ENCODE results near the gene SIPA1L3.

Gene SIPA1L3

DNA sequence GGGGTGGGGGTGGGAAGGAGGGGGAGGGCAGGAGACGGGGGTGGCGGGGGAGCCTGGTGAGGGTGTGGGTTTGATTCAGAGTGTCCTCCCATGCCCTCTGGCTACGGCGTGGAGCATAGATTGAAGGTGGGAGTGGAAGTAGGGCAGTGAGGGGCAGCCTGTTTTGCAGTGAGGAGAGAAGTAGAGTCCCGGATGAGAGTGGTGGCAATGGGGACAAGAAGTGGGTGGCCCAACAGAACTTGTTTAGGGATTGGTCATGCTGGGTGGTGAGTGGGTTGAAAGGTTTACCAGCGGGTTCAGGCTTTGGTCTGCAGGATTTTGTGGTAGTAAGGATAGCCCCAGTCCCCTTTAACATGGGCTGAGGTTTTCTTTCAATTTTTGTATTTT is 35.5 kb downstream of the SIPA1L3 start:
- H3K4me2 ChIP-seq (ENCODE audit: low read depth, low read length): no peak overlapping the region
- no peaks in the 10 kb centered on the region for H4K20me1 ChIP-seq (ENCODE audit: insufficient read depth, low read length)
- H3K9me3 ChIP-seq (replicated peaks; ENCODE audit: insufficient read depth, low read length): no peaks in the 10 kb centered on the region
- TF ChIP-seq EZH2phosphoT487 (IDR thresholded peaks at IDR 0.05; ENCODE audit: low read length) (no peak), EZH2 (optimal IDR thresholded peaks at IDR 0.05; ENCODE audit: low read depth, low read length) (no peak)
- TF ChIP-seq, protein P1, sequence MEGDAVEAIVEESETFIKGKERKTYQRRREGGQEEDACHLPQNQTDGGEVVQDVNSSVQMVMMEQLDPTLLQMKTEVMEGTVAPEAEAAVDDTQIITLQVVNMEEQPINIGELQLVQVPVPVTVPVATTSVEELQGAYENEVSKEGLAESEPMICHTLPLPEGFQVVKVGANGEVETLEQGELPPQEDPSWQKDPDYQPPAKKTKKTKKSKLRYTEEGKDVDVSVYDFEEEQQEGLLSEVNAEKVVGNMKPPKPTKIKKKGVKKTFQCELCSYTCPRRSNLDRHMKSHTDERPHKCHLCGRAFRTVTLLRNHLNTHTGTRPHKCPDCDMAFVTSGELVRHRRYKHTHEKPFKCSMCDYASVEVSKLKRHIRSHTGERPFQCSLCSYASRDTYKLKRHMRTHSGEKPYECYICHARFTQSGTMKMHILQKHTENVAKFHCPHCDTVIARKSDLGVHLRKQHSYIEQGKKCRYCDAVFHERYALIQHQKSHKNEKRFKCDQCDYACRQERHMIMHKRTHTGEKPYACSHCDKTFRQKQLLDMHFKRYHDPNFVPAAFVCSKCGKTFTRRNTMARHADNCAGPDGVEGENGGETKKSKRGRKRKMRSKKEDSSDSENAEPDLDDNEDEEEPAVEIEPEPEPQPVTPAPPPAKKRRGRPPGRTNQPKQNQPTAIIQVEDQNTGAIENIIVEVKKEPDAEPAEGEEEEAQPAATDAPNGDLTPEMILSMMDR (IDR thresholded peaks at IDR 0.05; ENCODE audit: low read length): no peak
- H3K27me3 ChIP-seq (replicated peaks; ENCODE audit: insufficient read depth, low read length): no peaks in the 10 kb centered on the region
- no peaks in the 10 kb centered on the region for H3K9me2 ChIP-seq (replicated peaks; ENCODE audit: insufficient read depth, low read length)
- no peak for DNase-seq
- H3K27ac ChIP-seq (ENCODE audit: low read length): no peak overlapping the region
- H3K79me2 ChIP-seq (ENCODE audit: low read length): no peaks in the 10 kb centered on the region
- no peaks in the 10 kb centered on the region for H3F3A ChIP-seq (ENCODE audit: insufficient read depth, low read length)
- no peaks in the 10 kb centered on the region for H3K36me3 ChIP-seq (replicated peaks; ENCODE audit: insufficient read depth, low read length)
- no peak overlapping the region for H2AFZ ChIP-seq (ENCODE audit: low read length)
- peaks cover 9% of the 10 kb centered on the region; the same call in 1 of the 2 replicates for H3K4me1 ChIP-seq (ENCODE audit: low read length)
- H3K9ac ChIP-seq (ENCODE audit: low read length): no peak overlapping the region
- H3K4me3 ChIP-seq (ENCODE audit: low read length): no peak overlapping the region

DNA sequence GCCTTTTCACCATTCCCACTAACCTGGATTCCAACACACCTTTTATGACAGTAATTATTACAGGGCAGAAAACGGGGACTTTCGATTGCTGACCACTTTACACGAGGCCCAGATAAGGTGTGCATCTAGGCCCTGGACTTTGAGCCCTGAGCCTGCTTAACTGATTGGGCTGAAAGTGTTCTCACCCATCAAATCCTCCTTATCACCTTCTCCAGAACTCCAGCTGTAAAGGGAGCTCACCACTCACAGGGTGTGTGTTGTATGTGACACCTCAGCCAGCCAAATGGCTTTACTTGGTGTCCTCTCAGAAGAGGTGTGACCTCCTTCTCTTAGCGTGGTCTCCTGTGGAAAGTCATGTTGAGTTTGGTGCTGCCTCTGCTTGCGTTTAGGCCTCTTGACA is 36.5 kb downstream of the SIPA1L3 start:
- Histone ChIP-seq H2AFZ (ENCODE audit: low read length) (no peak overlapping the region), H3K4me3 (ENCODE audit: low read length) (no peak overlapping the region), H3K36me3 (replicated peaks; ENCODE audit: insufficient read depth, low read length) (no peaks in the 10 kb centered on the region), H3K9ac (ENCODE audit: low read length) (no peak overlapping the region), H3K27ac (ENCODE audit: low read length) (no peak overlapping the region), H4K20me1 (ENCODE audit: insufficient read depth, low read length) (no peaks in the 10 kb centered on the region), H3K79me2 (ENCODE audit: low read length) (no peaks in the 10 kb centered on the region), H3K4me1 (ENCODE audit: low read length) (0 out of 2 replicates have a peak, but pooled peaks cover 5% of the 10 kb centered on the region), H3F3A (ENCODE audit: insufficient read depth, low read length) (no peaks in the 10 kb centered on the region), H3K9me3 (replicated peaks; ENCODE audit: insufficient read depth, low read length) (no peaks in the 10 kb centered on the region), H3K27me3 (replicated peaks; ENCODE audit: insufficient read depth, low read length) (no peaks in the 10 kb centered on the region), H3K4me2 (ENCODE audit: low read depth, low read length) (no peak overlapping the region), H3K9me2 (replicated peaks; ENCODE audit: insufficient read depth, low read length) (no peaks in the 10 kb centered on the region)
- TF ChIP-seq, protein P1 (IDR thresholded peaks at IDR 0.05; ENCODE audit: low read length): no peak
- TF ChIP-seq EZH2phosphoT487 (IDR thresholded peaks at IDR 0.05; ENCODE audit: low read length) (no peak), EZH2 (optimal IDR thresholded peaks at IDR 0.05; ENCODE audit: low read depth, low read length) (no peak)
- DNase-seq: no peak

DNA sequence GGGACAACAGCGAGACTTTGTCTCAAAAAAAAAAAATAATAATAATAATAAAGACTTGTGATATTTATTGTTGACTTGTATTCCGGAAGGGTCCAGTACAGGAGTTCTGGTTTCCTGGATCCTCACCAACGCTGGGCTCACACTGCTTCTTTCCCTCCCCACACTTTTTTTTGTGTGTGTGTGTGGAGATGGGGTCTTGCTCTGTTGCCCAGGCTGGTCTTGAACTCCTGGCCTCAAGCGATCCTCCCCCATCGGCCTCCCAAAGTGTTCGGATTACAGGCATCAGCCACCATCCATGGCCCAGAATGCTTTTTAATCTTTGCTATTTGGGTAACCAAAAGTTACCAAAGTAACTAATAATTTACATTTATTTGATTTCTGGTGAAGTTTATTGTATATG is 39.1 kb downstream of the SIPA1L3 start:
- H3K27ac ChIP-seq (ENCODE audit: low read length): no peak overlapping the region
- no peaks in the 10 kb centered on the region for H3K9me3 ChIP-seq (replicated peaks; ENCODE audit: insufficient read depth, low read length)

More for the DNA sequence above, 39.1 kb downstream of the SIPA1L3 start:
- Histone ChIP-seq H3K4me1 (ENCODE audit: low read length) (no peaks in the 10 kb centered on the region), H3K4me2 (ENCODE audit: low read depth, low read length) (no peak overlapping the region), H2AFZ (ENCODE audit: low read length) (no peak overlapping the region), H3K9me2 (replicated peaks; ENCODE audit: insufficient read depth, low read length) (no peaks in the 10 kb centered on the region), H3K79me2 (ENCODE audit: low read length) (no peaks in the 10 kb centered on the region), H3K4me3 (ENCODE audit: low read length) (no peak overlapping the region), H4K20me1 (ENCODE audit: insufficient read depth, low read length) (no peaks in the 10 kb centered on the region), H3K36me3 (replicated peaks; ENCODE audit: insufficient read depth, low read length) (no peaks in the 10 kb centered on the region), H3F3A (ENCODE audit: insufficient read depth, low read length) (no peaks in the 10 kb centered on the region), H3K9ac (ENCODE audit: low read length) (no peak overlapping the region), H3K27me3 (replicated peaks; ENCODE audit: insufficient read depth, low read length) (no peaks in the 10 kb centered on the region)
- DNase-seq: no peak
- TF ChIP-seq EZH2 (optimal IDR thresholded peaks at IDR 0.05; ENCODE audit: low read depth, low read length) (no peak), EZH2phosphoT487 (IDR thresholded peaks at IDR 0.05; ENCODE audit: low read length) (no peak)
- TF ChIP-seq, protein P1 (IDR thresholded peaks at IDR 0.05; ENCODE audit: low read length): no peak
